Loucy (cell line): ENCODE data around the gene SFRP2.

Experiments
- H2AFZ ChIP-seq: fragments of 200-600 bp; sonication (generic); 2 replicates; pipeline ENCODE4 v1.6.0; 2016; ENCODE audit warnings: antibody characterized with exemption, mild to moderate bottlenecking, low read length, moderate library complexity
- H3F3A ChIP-seq: fragments of 200-600 bp; 2 replicates; pipeline ENCODE4 v1.6.0; 2016; ENCODE audit warnings: antibody characterized with exemption, low read depth, mild to moderate bottlenecking
- H3K27me3 ChIP-seq: fragments of 200-600 bp; sonication (generic); 2 replicates; pipeline ENCODE4 v1.6.1; 2014; ENCODE audit warnings: low read length, mild to moderate bottlenecking; ENCODE audit not compliant: insufficient read depth, poor library complexity, severe bottlenecking
- H3K36me3 ChIP-seq: fragments of 200-600 bp; sonication (generic); 2 replicates; pipeline ENCODE4 v1.6.1; 2016; ENCODE audit warnings: low read length; ENCODE audit not compliant: insufficient read depth
- H3K4me1 ChIP-seq: fragments of 200-600 bp; sonication (generic); 2 replicates; pipeline ENCODE4 v1.5.1; 2014; ENCODE audit warnings: low read length, mild to moderate bottlenecking; ENCODE audit not compliant: insufficient read depth, poor library complexity, severe bottlenecking
- H3K4me2 ChIP-seq: fragments of 200-600 bp; sonication (generic); 2 replicates; pipeline ENCODE4 v1.6.0; 2014; ENCODE audit warnings: antibody characterized with exemption, low read length, low read depth, mild to moderate bottlenecking; ENCODE audit not compliant: poor library complexity, severe bottlenecking
- H3K4me3 ChIP-seq: fragments of 200-600 bp; sonication (generic); 2 replicates; pipeline ENCODE4 v1.5.1; 2014; ENCODE audit warnings: low read length, mild to moderate bottlenecking, mixed read lengths; ENCODE audit not compliant: poor library complexity, severe bottlenecking
- H3K79me2 ChIP-seq: fragments of 200-600 bp; sonication (generic); 2 replicates; pipeline ENCODE4 v1.6.1; 2014; ENCODE audit warnings: low read length; ENCODE audit not compliant: insufficient read depth
- H3K9ac ChIP-seq: fragments of 200-600 bp; sonication (generic); 2 replicates; pipeline ENCODE4 v1.6.0; 2014; ENCODE audit warnings: mild to moderate bottlenecking, low read depth, low read length, moderate library complexity; ENCODE audit not compliant: poor library complexity, severe bottlenecking
- H3K9me2 ChIP-seq: fragments of 200-600 bp; sonication (generic); replicated peaks from 2 replicates; pipeline ENCODE4 v1.6.1; 2016; ENCODE audit warnings: low read depth, low read length, mixed read lengths
- H3K9me3 ChIP-seq: fragments of 200-600 bp; sonication (generic); 2 replicates; pipeline ENCODE4 v1.6.1; 2014; ENCODE audit warnings: mild to moderate bottlenecking, antibody characterized with exemption, low read length, low read depth; ENCODE audit not compliant: insufficient read depth
- H4K20me1 ChIP-seq: fragments of 200-600 bp; sonication (generic); 2 replicates; pipeline ENCODE4 v1.6.0; 2014; ENCODE audit warnings: antibody characterized with exemption, low read length, mild to moderate bottlenecking; ENCODE audit not compliant: insufficient read depth, poor library complexity, severe bottlenecking
- EZH2phosphoT487 ChIP-seq: fragments of 200-600 bp; IDR thresholded peaks from 2 replicates; pipeline ENCODE4 v1.6.1; 2018; ENCODE audit warnings: antibody characterized with exemption, mild to moderate bottlenecking, moderate library complexity, borderline replicate concordance
- TF ChIP-seq, protein P1 (sequence below): fragments of 200-600 bp; sonication (generic); conservative IDR thresholded peaks from 2 replicates; pipeline ENCODE4 v1.5.1; 2014; ENCODE audit warnings: mild to moderate bottlenecking, antibody characterized with exemption, low read length

The SFRP2 gene

GRCh38 chr4:153823483-153823882 lies 34.6 kb upstream of the SFRP2 start:
- Histone ChIP-seq H3K9me2 (no peaks in the 10 kb centered on the region), H3K4me1 (no peaks in the 10 kb centered on the region), H3K4me2 (no peak overlapping the region), H4K20me1 (no peaks in the 10 kb centered on the region), H3K27me3 (no peaks in the 10 kb centered on the region), H3K36me3 (no peaks in the 10 kb centered on the region), H3K79me2 (no peaks in the 10 kb centered on the region), H3F3A (no peaks in the 10 kb centered on the region), H3K9me3 (no peaks in the 10 kb centered on the region), H3K9ac (no peak overlapping the region), H2AFZ (no peak overlapping the region), H3K4me3 (no peak overlapping the region)
- TF ChIP-seq, protein P1, sequence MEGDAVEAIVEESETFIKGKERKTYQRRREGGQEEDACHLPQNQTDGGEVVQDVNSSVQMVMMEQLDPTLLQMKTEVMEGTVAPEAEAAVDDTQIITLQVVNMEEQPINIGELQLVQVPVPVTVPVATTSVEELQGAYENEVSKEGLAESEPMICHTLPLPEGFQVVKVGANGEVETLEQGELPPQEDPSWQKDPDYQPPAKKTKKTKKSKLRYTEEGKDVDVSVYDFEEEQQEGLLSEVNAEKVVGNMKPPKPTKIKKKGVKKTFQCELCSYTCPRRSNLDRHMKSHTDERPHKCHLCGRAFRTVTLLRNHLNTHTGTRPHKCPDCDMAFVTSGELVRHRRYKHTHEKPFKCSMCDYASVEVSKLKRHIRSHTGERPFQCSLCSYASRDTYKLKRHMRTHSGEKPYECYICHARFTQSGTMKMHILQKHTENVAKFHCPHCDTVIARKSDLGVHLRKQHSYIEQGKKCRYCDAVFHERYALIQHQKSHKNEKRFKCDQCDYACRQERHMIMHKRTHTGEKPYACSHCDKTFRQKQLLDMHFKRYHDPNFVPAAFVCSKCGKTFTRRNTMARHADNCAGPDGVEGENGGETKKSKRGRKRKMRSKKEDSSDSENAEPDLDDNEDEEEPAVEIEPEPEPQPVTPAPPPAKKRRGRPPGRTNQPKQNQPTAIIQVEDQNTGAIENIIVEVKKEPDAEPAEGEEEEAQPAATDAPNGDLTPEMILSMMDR: no peak
- TF ChIP-seq EZH2phosphoT487: no peak

GRCh38 chr4:153822316-153822715 lies 33.4 kb upstream of the SFRP2 start:
- no peak for TF ChIP-seq EZH2phosphoT487
- TF ChIP-seq, protein P1: no peak
- Histone ChIP-seq H3K9me2 (no peaks in the 10 kb centered on the region), H3K27me3 (no peaks in the 10 kb centered on the region), H3K79me2 (no peaks in the 10 kb centered on the region), H3K4me2 (no peak overlapping the region), H3F3A (no peaks in the 10 kb centered on the region), H4K20me1 (no peaks in the 10 kb centered on the region), H3K4me1 (no peaks in the 10 kb centered on the region), H3K9ac (no peak overlapping the region), H3K36me3 (no peaks in the 10 kb centered on the region), H2AFZ (no peak overlapping the region), H3K9me3 (no peaks in the 10 kb centered on the region), H3K4me3 (no peak overlapping the region)

- no peaks in the 10 kb centered on the region for H3K36me3 ChIP-seq
- no peaks in the 10 kb centered on the region for H3K9me3 ChIP-seq
- no peaks in the 10 kb centered on the region for H3F3A ChIP-seq
- no peaks in the 10 kb centered on the region for H4K20me1 ChIP-seq
- H2AFZ ChIP-seq: no peak overlapping the region
- no peaks in the 10 kb centered on the region for H3K9me2 ChIP-seq
- no peak overlapping the region for H3K4me3 ChIP-seq
- no peak overlapping the region for H3K4me2 ChIP-seq
- no peak overlapping the region for H3K9ac ChIP-seq
- H3K79me2 ChIP-seq: no peaks in the 10 kb centered on the region
- TF ChIP-seq EZH2phosphoT487: no peak
- TF ChIP-seq, protein P1: no peak
- no peaks in the 10 kb centered on the region for H3K4me1 ChIP-seq
- no peaks in the 10 kb centered on the region for H3K27me3 ChIP-seq
Measured at GRCh38 chr4:153817466-153817865, 28.6 kb upstream of the SFRP2 start.
